K562 (cell line): ENCODE results near the gene HEXD. TPM values are rescaled to one million over a fixed set of nuclear protein-coding genes. Genes with fewer than 3 reads are reported as not detected.

Source experiments
- ATAC-seq: fragments of 200-7000 bp; cut with Tn5 transposase; 3 replicates; pipeline ENCODE4 v1.9.1; 2020; ENCODE audit warnings: moderate library complexity
- BruUV-seq: library from RNA; stranded (reverse); fragments of 400-500 nt; replicated peaks from 2 replicates; lab custom pipeline; 2021; lab: Mats Ljungman, UMichigan
- CTCF ChIA-PET: fragments of 300-600 bp; formaldehyde crosslinking; extraction: SDS; loops from one replicate; lab custom pipeline; 2021; ENCODE audit warnings: low intra/inter-chr PET ratio; lab: Yijun Ruan, JAX
- POLR2A ChIA-PET: fragments of 300-600, 350-650 bp; sonication (Branson Sonifier 250); formaldehyde crosslinking; extraction: SDS; loops from one replicate; lab custom pipeline; 2021; ENCODE audit warnings: antibody characterized with exemption, inconsistent platforms; lab: Yijun Ruan, JAX
- DNase-seq, 4 experiments: peaks; one replicate each; pipeline versions ENCODE4 v3.0.0 to v3.0.0-alpha.2; 2011 to 2018; ENCODE audit warnings: low spot score in 3 of 4, mixed read lengths in 3 of 4; ENCODE audit errors: extremely low read depth in 1 of 4
- FAIRE-seq: peaks from 2 replicates; lab custom pipeline; 2011; peaks lifted over from hg19 to GRCh38; lab: Jason Lieb, UNC
- H2AFZ ChIP-seq: 2 replicates; pipeline ENCODE4 v1.6.0; 2011; ENCODE audit warnings: low read depth, low read length, control low read depth, inconsistent platforms
- H3K27ac ChIP-seq: fragments of 200-600 bp; 3 replicates; pipeline ENCODE4 v1.8.0; 2011; ENCODE audit warnings: low read depth, mild to moderate bottlenecking, control low read depth, inconsistent platforms, low read length, moderate library complexity, mixed read lengths; ENCODE audit errors: extremely low read depth
- H3K27me3 ChIP-seq, 2 experiments: fragments of 300-600 bp in 1 of 2; 2 replicates in 1 of 2; 3 replicates in 1 of 2; pipeline versions ENCODE4 v1.6.0 to v1.8.0; 2011; ENCODE audit warnings: inconsistent platforms in 2 of 2, low read length in 2 of 2, mild to moderate bottlenecking in 1 of 2, mixed read lengths in 1 of 2, moderate library complexity in 1 of 2; ENCODE audit not compliant: control insufficient read depth in 2 of 2, insufficient read depth in 2 of 2
- H3K36me3 ChIP-seq: fragments of 300-600 bp; 3 replicates; pipeline ENCODE4 v1.8.0; 2011; ENCODE audit warnings: mild to moderate bottlenecking, low read length, inconsistent platforms; ENCODE audit not compliant: control insufficient read depth, insufficient read depth
- H3K4me1 ChIP-seq, 2 experiments: fragments of 200-600 bp in 1 of 2; replicated peaks in 1 of 2; 2 replicates in 1 of 2; 3 replicates in 1 of 2; pipeline versions ENCODE4 v1.5.1 to v1.8.0; 2011; ENCODE audit warnings: inconsistent platforms in 2 of 2, low read length in 2 of 2, mild to moderate bottlenecking in 1 of 2, mixed read lengths in 1 of 2, moderate library complexity in 1 of 2; ENCODE audit not compliant: control insufficient read depth in 2 of 2, insufficient read depth in 2 of 2
- H3K4me2 ChIP-seq: 2 replicates; pipeline ENCODE4 v1.6.1; 2011; ENCODE audit warnings: low read length, control low read depth, inconsistent platforms, mixed read lengths; ENCODE audit not compliant: insufficient read depth
- H3K4me3 ChIP-seq: fragments of 200-600 bp; sonication (generic), shearing (Covaris generic); 2 replicates; pipeline ENCODE4 v1.5.1; 2016; ENCODE audit warnings: control low read depth, inconsistent platforms
- H3K79me2 ChIP-seq: fragments of 200-600 bp; 3 replicates; pipeline ENCODE4 v1.8.0; 2011; ENCODE audit warnings: low read length, inconsistent platforms; ENCODE audit not compliant: control insufficient read depth, insufficient read depth
- H3K9ac ChIP-seq, 2 experiments: 2 replicates each; pipeline versions ENCODE4 v1.6.0 to v1.6.1; 2011; ENCODE audit warnings: low read depth in 2 of 2, low read length in 2 of 2, control low read depth in 1 of 2, inconsistent platforms in 1 of 2, mild to moderate bottlenecking in 1 of 2, mixed read lengths in 1 of 2; ENCODE audit not compliant: insufficient read depth in 1 of 2
- H3K9me1 ChIP-seq: one replicate; pipeline ENCODE4 v1.6.0; 2011; ENCODE audit warnings: inconsistent platforms, mild to moderate bottlenecking, low read length, moderate library complexity; ENCODE audit not compliant: control insufficient read depth, insufficient read depth
- H3K9me3 ChIP-seq: replicated peaks from 2 replicates; pipeline ENCODE4 v1.5.1; 2011; ENCODE audit warnings: low read depth, low read length, inconsistent platforms; ENCODE audit not compliant: control insufficient read depth, insufficient read depth
- H4K20me1 ChIP-seq: replicated peaks from 2 replicates; pipeline ENCODE4 v1.6.1; 2011; ENCODE audit warnings: low read length, inconsistent platforms, mixed read lengths; ENCODE audit not compliant: control insufficient read depth, insufficient read depth
- BHLHE40 ChIP-seq: IDR thresholded peaks from 2 replicates; pipeline ENCODE4 v1.6.1; 2011; ENCODE audit warnings: low read length, improper control_type of control experiment
- MAFG ChIP-seq: fragments of 450-650 bp; conservative IDR thresholded peaks from 2 replicates; pipeline ENCODE4 v1.6.1; 2016; ENCODE audit warnings: missing genetic modification characterization, missing compliant biosample characterization
- POLR2G ChIP-seq: fragments of 200-400 bp; formaldehyde crosslinking; IDR thresholded peaks from 2 replicates; pipeline ENCODE4 v1.6.1; 2017; ENCODE audit warnings: low read depth, mild to moderate bottlenecking, antibody characterized with exemption, low read length, moderate library complexity
- ZNF444 ChIP-seq: fragments of 250-450 bp; sonication (Bioruptor Pico); IDR thresholded peaks from 2 replicates; pipeline ENCODE4 v1.4.0; 2020; ENCODE audit warnings: mild to moderate bottlenecking, moderate library complexity
- ZNF586 ChIP-seq: fragments of 450-650 bp; formaldehyde crosslinking; conservative IDR thresholded peaks from 2 replicates; pipeline ENCODE4 v1.4.0; 2020; ENCODE audit warnings: mild to moderate bottlenecking, moderate library complexity
- WGBS: fragments of 100-300 bp; shearing (Covaris generic); methylation state at CpG from one replicate; pipeline ENCODE4 v1.1.6; 2016; ENCODE audit warnings: low coverage, mixed read lengths; ENCODE audit not compliant: insufficient coverage; ENCODE audit errors: missing lambda C conversion rate; 5-methylcytosine and 5-hydroxymethylcytosine counted together
- in situ Hi-C: fragments of 300-500 bp; cut with MboI; formaldehyde crosslinking; loops from 4 replicates; pipeline ENCODE4 v1.15.0; 2018; ENCODE audit warnings: inconsistent platforms, mixed read lengths
- intact Hi-C: fragments of 100-400 bp; cut with micrococcal nuclease; formaldehyde crosslinking; loops from 2 replicates; pipeline ENCODE4 v1.14.2; 2022
- polyA plus RNA-seq, 8 experiments: library from polyadenylated mRNA; depleted of rRNA in 4 of 8; stranded (reverse) in 5 of 8; unstranded in 3 of 8; fragments of >200 nt; fragmentation: Nextera tagmentation in 2 of 8; fragmentation: Illumina TruSeq in 1 of 8; extraction: Ambion mirVana in 2 of 8; extraction: Trizol in 1 of 8; gene quantifications; 2 replicates each; pipeline versions ENCODE4 v1.2.1 to v1.2.3, GENCODE V29; 2011 to 2014; ENCODE audit warnings: inconsistent platforms in 1 of 8, missing spikeins in 1 of 8
- total RNA-seq, 7 experiments: library from RNA; depleted of rRNA in 6 of 7; stranded (reverse); fragments of >200 nt in 6 of 7; fragmentation: Illumina TruSeq in 2 of 7; extraction: Trizol in 2 of 7; gene quantifications; 2 replicates each; pipeline versions ENCODE4 v1.2.1 to v1.2.3, GENCODE V29; 2011 to 2021; ENCODE audit warnings: low replicate concordance in 1 of 7
- TF ChIP-seq, protein P1 (sequence below): sonication (generic); formaldehyde crosslinking; IDR thresholded peaks from 2 replicates; pipeline ENCODE4 v1.8.1; 2023; ENCODE audit warnings: mild to moderate bottlenecking, missing genetic modification reagents

The HEXD gene
- total and polyA plus RNA-seq, 9 of the 15 experiments (the other 6 are each of a cell fraction or from before 2014, with no cell fraction given), result 1.0 to 25.3 (median 10.0) TPM

DNA sequence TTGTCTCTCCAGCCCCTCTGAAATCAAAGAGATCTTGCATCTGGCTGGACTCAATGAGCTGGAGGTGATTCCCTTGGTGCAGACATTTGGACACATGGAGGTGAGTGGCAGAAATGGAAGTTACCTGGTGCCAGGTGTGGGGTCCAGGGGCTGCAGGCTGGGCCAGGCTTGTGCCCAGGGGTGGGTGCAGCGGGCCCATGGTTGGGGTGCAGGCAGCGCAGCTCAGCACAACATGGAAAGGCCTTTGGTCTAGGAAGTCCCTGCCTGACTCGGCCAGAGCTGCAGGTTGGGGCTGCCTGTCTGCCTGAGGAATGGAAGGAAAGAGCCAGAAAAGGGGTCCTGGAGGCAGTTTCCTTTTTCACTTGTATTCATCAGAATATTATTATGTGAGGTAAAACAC is 10.4 kb downstream of the HEXD start:
- Histone ChIP-seq H3K36me3 (no peaks in the 10 kb centered on the region), H3K9me1 (no peaks in the 10 kb centered on the region), H2AFZ (no peak overlapping the region), H4K20me1 (no peaks in the 10 kb centered on the region), H3K4me2 (no peak overlapping the region), H3K9ac (0 out of 4 replicates have a peak overlapping the region, but pooled peaks of 1 of the 2 experiments have one; percentile 7), H3K9me3 (no peaks in the 10 kb centered on the region), H3K4me1 (peaks cover 0 to 28% of the 10 kb centered on the region in 2 experiments; a peak in 2 of 5 replicates), H3K4me3 (no peak overlapping the region), H3K27ac (no peak overlapping the region), H3K27me3 (no peaks in the 10 kb centered on the region), H3K79me2 (no peaks in the 10 kb centered on the region)
- ChIA-PET POLR2A (interaction anchor here (0.6 kb wide), 1 partner anchor 17 kb away, joined by 4 read pairs; no protein-coding TSS in a partner anchor), CTCF (interaction anchor here (0.6 kb wide), 1 partner anchor 31 kb away, joined by 3 read pairs; no protein-coding TSS in a partner anchor)
- FAIRE-seq (no peak), DNase-seq (no peak), ATAC-seq (no peak)
- 73% methylated on average over 3 of the region's 3 CpGs for WGBS
- intact Hi-C loops, result no loop called here
- BruUV-seq, result no TSS peak
- in situ Hi-C loops, result no loop called here
- TF ChIP-seq, protein P1, sequence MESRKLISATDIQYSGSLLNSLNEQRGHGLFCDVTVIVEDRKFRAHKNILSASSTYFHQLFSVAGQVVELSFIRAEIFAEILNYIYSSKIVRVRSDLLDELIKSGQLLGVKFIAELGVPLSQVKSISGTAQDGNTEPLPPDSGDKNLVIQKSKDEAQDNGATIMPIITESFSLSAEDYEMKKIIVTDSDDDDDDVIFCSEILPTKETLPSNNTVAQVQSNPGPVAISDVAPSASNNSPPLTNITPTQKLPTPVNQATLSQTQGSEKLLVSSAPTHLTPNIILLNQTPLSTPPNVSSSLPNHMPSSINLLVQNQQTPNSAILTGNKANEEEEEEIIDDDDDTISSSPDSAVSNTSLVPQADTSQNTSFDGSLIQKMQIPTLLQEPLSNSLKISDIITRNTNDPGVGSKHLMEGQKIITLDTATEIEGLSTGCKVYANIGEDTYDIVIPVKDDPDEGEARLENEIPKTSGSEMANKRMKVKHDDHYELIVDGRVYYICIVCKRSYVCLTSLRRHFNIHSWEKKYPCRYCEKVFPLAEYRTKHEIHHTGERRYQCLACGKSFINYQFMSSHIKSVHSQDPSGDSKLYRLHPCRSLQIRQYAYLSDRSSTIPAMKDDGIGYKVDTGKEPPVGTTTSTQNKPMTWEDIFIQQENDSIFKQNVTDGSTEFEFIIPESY (CRISPR knock-in tag), result no peak
- TF ChIP-seq ZNF586 (CRISPR knock-in tag) (no peak), ZNF444 (CRISPR knock-in tag) (no peak), BHLHE40 (peak; percentile 22; the same call in 1 of the 2 replicates), POLR2G (peak; percentile 45; the same call in 1 of the 2 replicates), MAFG (no peak)
- TF ChIP-seq, all 486 proteins: peak for 2
